Memory B cell (primary cell): Measurements from ENCODE around the gene PGD.
"Not testable (repeated sequence)": the region's sequence is repeated elsewhere in the genome, so short reads cannot be mapped to it uniquely, and the experiment has no call there.

ENCODE experiments used
- ATAC-seq: fragments of 150-1000 bp; cut with Tn5 transposase; 2 replicates; pipeline ENCODE4 v1.10.0; 2021; ENCODE audit warnings: low read depth, mild to moderate bottlenecking, moderate library complexity
- DNase-seq, 2 donors: peaks; one replicate each; pipeline ENCODE4 v3.0.0; 2022; ENCODE audit warnings: low spot score in 2 of 2
- H3K27ac Mint-ChIP-seq: one replicate; pipeline ENCODE4 v1.8.0; 2022; ENCODE audit warnings: mild to moderate bottlenecking, moderate library complexity, mixed read lengths
- H3K27me3 Mint-ChIP-seq: one replicate; pipeline ENCODE4 v1.8.0; 2022; ENCODE audit warnings: mixed read lengths
- H3K36me3 Mint-ChIP-seq: one replicate; pipeline ENCODE4 v1.8.0; 2022; ENCODE audit warnings: mild to moderate bottlenecking, mixed read lengths
- H3K4me1 Mint-ChIP-seq: one replicate; pipeline ENCODE4 v1.8.0; 2022; ENCODE audit warnings: mixed read lengths
- H3K4me3 Mint-ChIP-seq: one replicate; pipeline ENCODE4 v1.8.0; 2022; ENCODE audit warnings: mild to moderate bottlenecking, moderate library complexity, mixed read lengths
- H3K9me3 Mint-ChIP-seq: one replicate; pipeline ENCODE4 v1.8.0; 2022; ENCODE audit warnings: mixed read lengths

Gene PGD

GRCh38 chr1:10386761-10387676, 11.8 kb upstream of the PGD start:
- no peak overlapping the region for H3K27ac Mint-ChIP-seq
- DNase-seq, result no peak
- peaks cover 4% of the 10 kb centered on the region for H3K36me3 Mint-ChIP-seq
- no peaks in the 10 kb centered on the region for H3K9me3 Mint-ChIP-seq
- H3K27me3 Mint-ChIP-seq, result no peaks in the 10 kb centered on the region
- H3K4me1 Mint-ChIP-seq, result no peaks in the 10 kb centered on the region
- no peak for ATAC-seq
- no peak overlapping the region for H3K4me3 Mint-ChIP-seq

DNA sequence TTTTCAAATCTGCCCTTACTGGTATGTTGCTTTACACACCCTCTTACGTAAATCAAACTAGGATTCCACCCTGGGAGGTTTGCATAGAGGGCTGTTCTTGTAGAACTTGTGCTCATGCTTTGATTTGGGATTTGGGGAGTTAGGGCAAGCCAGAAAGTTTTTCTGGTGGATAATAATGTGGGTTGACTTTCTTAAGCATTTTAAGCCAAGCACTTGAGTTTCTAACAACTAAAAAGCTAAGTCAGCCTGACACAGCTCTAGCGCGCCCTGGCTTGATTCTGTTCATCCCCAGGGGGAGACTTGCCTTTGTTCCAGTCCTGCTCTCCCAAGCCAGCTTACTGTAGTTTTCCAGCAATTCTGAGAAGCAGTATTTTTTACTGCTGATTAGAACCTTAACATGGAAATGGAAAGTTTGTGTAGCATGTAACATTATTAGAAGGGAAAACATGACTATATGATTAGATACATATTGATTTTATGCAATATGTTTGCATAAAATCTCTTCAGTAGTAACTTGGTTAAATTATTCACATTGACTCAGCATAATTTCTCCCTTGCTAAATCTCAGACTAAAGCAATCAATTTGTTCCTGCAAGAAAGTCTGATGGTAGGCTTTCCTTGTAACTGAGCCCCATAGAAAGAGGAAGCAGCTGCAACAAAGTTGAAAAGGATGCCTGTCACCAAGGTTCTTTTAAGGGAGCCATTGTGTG, 11.0 kb upstream of the PGD start:
- Mint-ChIP-seq H3K9me3 (no peaks in the 10 kb centered on the region), H3K4me3 (no peak overlapping the region), H3K27me3 (no peaks in the 10 kb centered on the region), H3K27ac (peak overlapping the region; percentile 20), H3K36me3 (peaks cover 4% of the 10 kb centered on the region), H3K4me1 (no peaks in the 10 kb centered on the region)
- DNase-seq (peak in 1 of 2 donors; percentile 18), ATAC-seq (peak; percentile 90)

DNA sequence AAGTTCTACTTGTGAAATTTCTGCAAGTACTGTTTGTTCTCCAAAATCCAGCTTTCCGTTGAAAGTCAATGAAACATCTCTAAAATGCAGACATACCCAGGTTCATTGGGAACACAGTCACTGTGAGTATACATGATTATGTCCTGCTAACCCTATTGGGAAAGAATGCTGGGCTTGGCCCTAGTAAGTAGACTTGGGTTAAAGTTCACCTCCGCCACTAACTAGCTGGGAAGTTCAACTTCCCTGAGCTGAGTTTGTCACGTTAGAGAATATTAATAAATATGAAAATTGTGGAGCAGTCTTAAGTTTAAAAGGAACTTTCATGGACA, 10.5 kb upstream of the PGD start:
- peak overlapping the region; percentile 20 for H3K27ac Mint-ChIP-seq
- H3K36me3 Mint-ChIP-seq, result peaks cover 3% of the 10 kb centered on the region
- DNase-seq (no peak), ATAC-seq (no peak)
- H3K4me3 Mint-ChIP-seq, result no peak overlapping the region
- no peaks in the 10 kb centered on the region for H3K27me3 Mint-ChIP-seq
- H3K9me3 Mint-ChIP-seq, result no peaks in the 10 kb centered on the region
- H3K4me1 Mint-ChIP-seq, result no peaks in the 10 kb centered on the region

- no peak overlapping the region for H3K4me3 Mint-ChIP-seq
- no peak for ATAC-seq
Measured at GRCh38 chr1:10389271-10389973, 9.4 kb upstream of the PGD start.

GRCh38 chr1:10396870-10397269, 2.0 kb upstream of the PGD start:
- peaks cover 11% of the 10 kb centered on the region for H3K4me1 Mint-ChIP-seq
- DNase-seq, result no peak
- no peaks in the 10 kb centered on the region for H3K27me3 Mint-ChIP-seq
- H3K36me3 Mint-ChIP-seq, result peaks cover 6% of the 10 kb centered on the region
- H3K4me3 Mint-ChIP-seq, result peak overlapping the region; percentile 2
- no peak for ATAC-seq
- no peak overlapping the region for H3K27ac Mint-ChIP-seq
- H3K9me3 Mint-ChIP-seq, result no peaks in the 10 kb centered on the region

More at GRCh38 chr1:10389271-10389973, 9.4 kb upstream of the PGD start:
- Mint-ChIP-seq H3K9me3 (no peaks in the 10 kb centered on the region), H3K27me3 (no peaks in the 10 kb centered on the region), H3K4me1 (no peaks in the 10 kb centered on the region), H3K36me3 (peaks cover 2% of the 10 kb centered on the region), H3K27ac (no peak overlapping the region)
- DNase-seq, result no peak

DNA sequence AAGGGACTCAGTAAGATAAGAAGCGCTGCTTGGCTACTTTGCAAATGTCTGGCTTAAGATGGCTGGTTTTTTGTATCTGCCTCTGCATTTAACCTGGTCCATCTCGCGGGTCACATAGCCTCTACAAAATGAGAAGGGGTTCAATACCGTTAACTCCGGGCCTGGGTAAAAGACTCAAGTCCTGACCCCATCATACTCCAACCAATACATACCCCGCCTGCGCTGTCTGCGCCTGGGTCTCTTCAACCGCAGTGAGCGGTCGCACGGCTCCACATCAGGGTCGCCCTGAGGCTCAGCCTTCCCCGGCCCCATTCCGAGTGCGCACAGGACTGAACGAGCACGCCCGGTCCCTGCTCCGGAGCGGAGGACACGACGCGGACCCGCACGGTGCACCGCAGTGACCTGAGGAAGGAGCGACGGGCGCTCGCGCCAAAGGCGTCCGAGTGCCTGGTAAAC, 558 bp upstream of the PGD start:
- Mint-ChIP-seq H3K4me1 (peaks cover 11% of the 10 kb centered on the region), H3K9me3 (no peaks in the 10 kb centered on the region), H3K27me3 (no peaks in the 10 kb centered on the region), H3K4me3 (peak overlapping the region; percentile 91), H3K36me3 (peaks cover 6% of the 10 kb centered on the region), H3K27ac (peak overlapping the region; percentile 81)
- DNase-seq (no peak), ATAC-seq (peak; percentile 24)

- Mint-ChIP-seq H3K9me3 (no peaks in the 10 kb centered on the region), H3K27ac (peak overlapping the region; percentile 62), H3K27me3 (no peaks in the 10 kb centered on the region), H3K4me3 (peak overlapping the region; percentile 93), H3K4me1 (peaks cover 11% of the 10 kb centered on the region), H3K36me3 (peaks cover 10% of the 10 kb centered on the region)
- no peak for DNase-seq
- no peak for ATAC-seq
Measured at GRCh38 chr1:10399444-10399941, 629 bp downstream of the PGD start.

DNA sequence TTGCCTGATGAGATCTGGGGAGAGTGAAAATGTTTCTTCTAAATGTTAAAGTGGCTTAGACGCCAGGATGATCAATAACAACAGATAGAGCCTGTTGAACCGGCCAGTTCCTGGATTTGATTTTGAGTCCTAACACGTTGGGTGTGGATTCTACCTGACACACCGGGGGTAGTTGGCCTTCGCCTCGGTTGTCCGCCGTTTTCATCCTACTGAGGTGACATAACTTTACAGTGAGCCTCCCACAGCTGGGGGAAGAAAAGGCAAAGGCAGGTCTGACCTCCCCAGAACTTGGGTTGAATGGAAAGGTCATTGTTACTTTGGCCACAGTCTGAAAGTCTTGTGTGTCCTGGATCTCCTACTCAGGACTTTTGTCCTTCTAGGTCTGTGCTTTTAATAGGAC, 1.1 kb downstream of the PGD start:
- DNase-seq (no peak), ATAC-seq (no peak)
- H3K4me1 Mint-ChIP-seq, result peaks cover 11% of the 10 kb centered on the region
- peaks cover 10% of the 10 kb centered on the region for H3K36me3 Mint-ChIP-seq
- H3K9me3 Mint-ChIP-seq, result no peaks in the 10 kb centered on the region
- H3K27me3 Mint-ChIP-seq, result no peaks in the 10 kb centered on the region
- peak overlapping the region; percentile 62 for H3K27ac Mint-ChIP-seq
- H3K4me3 Mint-ChIP-seq, result peak overlapping the region; percentile 93

DNA sequence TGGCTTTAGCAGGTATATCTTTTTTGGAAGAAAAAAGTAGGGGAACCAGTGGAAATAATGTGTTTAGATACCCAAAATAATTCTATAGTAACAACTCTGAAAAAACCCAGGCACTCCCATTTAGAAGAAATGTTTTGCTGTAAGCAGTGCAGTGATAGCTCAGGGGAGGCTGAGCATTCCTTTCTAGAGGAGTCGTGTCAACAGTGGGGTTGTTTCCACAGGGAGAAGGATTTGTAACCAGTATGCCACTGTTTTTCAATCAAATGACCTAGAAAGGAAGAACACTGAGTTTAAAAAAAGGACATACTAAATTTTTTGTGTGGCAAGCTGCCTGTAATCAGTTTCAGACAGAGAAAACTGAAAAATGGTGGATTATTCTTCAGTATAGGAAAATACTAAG, 2.4 kb downstream of the PGD start:
- Mint-ChIP-seq H3K27me3 (no peaks in the 10 kb centered on the region), H3K36me3 (peaks cover 10% of the 10 kb centered on the region), H3K4me3 (no peak overlapping the region), H3K9me3 (no peaks in the 10 kb centered on the region), H3K4me1 (peaks cover 11% of the 10 kb centered on the region), H3K27ac (no peak overlapping the region)
- ATAC-seq (no peak), DNase-seq (no peak)

- DNase-seq (no peak), ATAC-seq (no peak)
- Mint-ChIP-seq H3K9me3 (no peaks in the 10 kb centered on the region), H3K4me3 (no peak overlapping the region), H3K4me1 (peaks cover 7% of the 10 kb centered on the region), H3K27me3 (no peaks in the 10 kb centered on the region), H3K27ac (no peak overlapping the region), H3K36me3 (peaks cover 17% of the 10 kb centered on the region)
Measured at GRCh38 chr1:10402729-10403274, 3.9 kb downstream of the PGD start.

- Mint-ChIP-seq H3K4me3 (no peak overlapping the region), H3K27ac (no peak overlapping the region), H3K4me1 (no peaks in the 10 kb centered on the region), H3K9me3 (no peaks in the 10 kb centered on the region), H3K27me3 (no peaks in the 10 kb centered on the region), H3K36me3 (peaks cover 31% of the 10 kb centered on the region)
- DNase-seq (no peak), ATAC-seq (no peak)
Measured at GRCh38 chr1:10407201-10407600, 8.3 kb downstream of the PGD start.

GRCh38 chr1:10415211-10415930, 16.5 kb downstream of the PGD start:
- ATAC-seq (no peak), DNase-seq (no peak)
- Mint-ChIP-seq H3K27ac (peak overlapping the region; percentile 82), H3K36me3 (peaks cover 56% of the 10 kb centered on the region), H3K4me1 (no peaks in the 10 kb centered on the region), H3K4me3 (no peak overlapping the region), H3K9me3 (no peaks in the 10 kb centered on the region), H3K27me3 (no peaks in the 10 kb centered on the region)

- not testable (repeated sequence) for H3K4me1 Mint-ChIP-seq, ATAC-seq, H3K27ac Mint-ChIP-seq
Measured at GRCh38 chr1:10415967-10416366, 17.1 kb downstream of the PGD start.

More at GRCh38 chr1:10415967-10416366, 17.1 kb downstream of the PGD start:
- not testable (repeated sequence) for H3K27me3 Mint-ChIP-seq, DNase-seq, H3K4me3 Mint-ChIP-seq, H3K9me3 Mint-ChIP-seq
- H3K36me3 Mint-ChIP-seq, result peaks cover 55% of the 10 kb centered on the region
